Activated CD4-positive, alpha-beta T cell treated with anti-CD3 and anti-CD28 coated beads, Interleukin-2, amount 50 U/mL, for 24 hours (primary cell): Measurements from ENCODE around the gene KCNK4.
"Not testable (repeated sequence)": the region's sequence is repeated elsewhere in the genome, so short reads cannot be mapped to it uniquely, and the experiment has no call there.

Experiments
- DNase-seq, 2 donors: peaks; one replicate each; pipeline ENCODE4 v3.0.0-alpha.2; 2020; ENCODE audit warnings: low read depth in 1 of 2, low spot score in 1 of 2

Gene KCNK4

DNA sequence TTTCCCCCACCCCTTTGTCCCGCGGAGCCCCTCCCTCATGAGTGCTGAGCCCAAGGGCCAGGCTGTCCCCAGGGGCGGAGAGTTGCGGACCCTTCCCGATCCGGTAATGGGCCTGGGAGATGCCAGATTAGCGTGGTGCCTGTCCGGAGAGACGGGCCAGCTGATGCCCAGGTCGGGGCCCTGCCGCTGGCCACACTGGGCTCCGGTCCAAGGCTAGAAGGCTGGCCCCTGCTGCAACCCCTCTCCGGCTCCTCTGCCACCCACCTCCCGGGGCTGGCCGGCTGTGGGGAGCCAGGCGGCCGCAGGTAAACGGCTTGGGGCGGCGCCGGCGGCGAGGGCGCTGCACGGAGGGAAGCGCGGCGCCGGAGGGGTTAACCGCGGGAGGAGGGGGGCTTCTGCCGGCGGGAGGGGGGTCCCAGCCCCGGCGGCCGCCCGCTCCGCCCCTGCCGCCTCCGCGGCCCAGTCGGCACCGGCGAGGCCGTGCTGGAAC lies at the start of gene KCNK4:
KCNK4 (plus strand) TSS at position 41 of the 490 bp plus-strand sequence. CDS start 1,717 bp downstream, outside the sequence.
- DNase-seq: no peak

DNA sequence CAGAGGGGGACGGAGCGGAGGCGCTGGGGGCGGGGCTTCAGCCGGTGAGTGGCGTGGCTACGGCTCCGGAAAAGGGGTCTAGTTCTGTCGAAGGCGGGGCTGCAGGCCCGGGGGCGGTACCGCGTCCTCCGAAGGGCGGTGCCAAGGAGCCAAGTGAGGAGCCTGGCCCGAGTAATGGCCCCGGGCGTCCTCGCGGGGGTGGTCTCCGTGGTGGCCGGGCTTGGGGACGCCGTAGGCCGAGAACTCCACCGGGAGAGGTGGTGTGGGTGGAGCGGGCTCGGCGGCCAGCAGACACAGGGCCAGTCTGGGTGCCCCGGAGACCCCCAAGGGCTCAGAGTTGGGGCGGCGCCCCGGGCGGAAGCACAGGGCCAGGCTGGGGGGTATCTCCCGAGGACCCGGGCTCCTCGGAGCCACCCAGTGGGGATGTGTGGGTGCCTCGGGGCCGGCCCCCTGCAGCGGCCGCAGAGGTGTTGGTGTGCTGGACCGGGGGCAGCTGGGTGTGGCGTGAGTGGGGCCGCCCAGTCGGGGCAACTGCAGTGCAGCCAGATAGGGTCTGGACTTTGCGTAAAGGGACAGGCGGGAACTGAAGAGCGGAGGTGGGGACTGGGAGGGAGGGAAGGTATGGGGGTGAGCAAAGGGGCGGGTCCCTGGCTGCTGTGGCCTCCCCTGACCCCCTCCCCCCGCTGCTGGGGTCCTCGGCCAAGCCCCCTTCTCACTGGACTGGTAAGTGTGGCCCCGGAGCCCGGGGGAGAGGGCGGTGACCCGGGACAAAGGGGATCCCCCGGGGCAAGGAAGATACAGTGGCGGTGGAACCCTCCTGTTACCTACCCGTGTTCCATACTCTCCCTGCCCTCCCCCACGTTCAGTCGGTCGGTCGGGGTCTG lies 49.4 kb upstream of the KCNK4 start:
- DNase-seq: no peak

DNA sequence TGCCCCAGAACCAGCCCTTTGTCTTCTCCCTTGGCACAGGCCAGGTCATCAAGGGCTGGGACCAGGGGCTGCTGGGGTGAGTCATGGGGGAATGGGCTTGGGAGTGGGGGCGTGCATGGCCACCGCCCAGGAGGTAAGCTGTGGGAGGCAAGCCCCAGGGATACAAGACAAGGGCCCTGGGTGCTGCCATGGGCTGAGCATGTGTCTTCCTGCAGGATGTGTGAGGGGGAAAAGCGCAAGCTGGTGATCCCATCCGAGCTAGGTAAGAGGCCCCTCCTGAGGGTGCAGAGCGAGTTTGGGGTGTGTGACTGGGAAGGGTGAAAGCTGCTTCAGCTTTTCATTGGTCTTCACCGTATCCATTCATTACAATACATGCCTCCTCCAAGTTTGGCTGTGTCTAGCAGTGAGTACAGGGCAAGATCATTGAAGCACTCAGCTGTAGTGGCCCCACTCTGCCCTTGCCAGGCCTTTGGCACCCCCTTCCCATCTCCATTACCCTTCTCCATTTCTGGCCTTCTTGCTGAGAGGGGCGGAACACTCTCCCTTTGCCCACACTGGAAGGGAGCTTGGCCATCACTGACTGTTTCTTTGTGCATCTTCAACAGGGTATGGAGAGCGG lies 47.8 kb upstream of the KCNK4 start:
- DNase-seq: no peak

DNA sequence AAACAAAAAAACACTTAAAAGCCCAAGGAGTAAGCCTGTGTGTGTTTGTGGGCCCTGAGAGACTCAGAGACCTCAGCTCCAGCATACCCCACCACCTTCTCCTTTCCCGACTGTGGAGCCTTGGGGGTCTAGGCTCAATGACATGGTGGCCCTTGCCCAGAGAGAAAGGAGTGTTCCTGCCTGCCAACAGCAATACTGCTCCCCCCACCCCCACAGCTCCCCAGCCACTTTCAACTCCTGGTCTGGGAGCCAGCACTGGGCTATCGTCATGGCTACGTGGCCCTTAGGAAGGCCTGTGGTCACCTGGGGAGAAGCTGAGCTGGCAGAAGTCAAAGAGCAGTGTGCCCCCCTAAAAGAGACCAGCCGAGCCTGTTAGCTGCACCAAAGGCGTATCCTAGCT lies 47.0 kb upstream of the KCNK4 start:
- no peak for DNase-seq

DNA sequence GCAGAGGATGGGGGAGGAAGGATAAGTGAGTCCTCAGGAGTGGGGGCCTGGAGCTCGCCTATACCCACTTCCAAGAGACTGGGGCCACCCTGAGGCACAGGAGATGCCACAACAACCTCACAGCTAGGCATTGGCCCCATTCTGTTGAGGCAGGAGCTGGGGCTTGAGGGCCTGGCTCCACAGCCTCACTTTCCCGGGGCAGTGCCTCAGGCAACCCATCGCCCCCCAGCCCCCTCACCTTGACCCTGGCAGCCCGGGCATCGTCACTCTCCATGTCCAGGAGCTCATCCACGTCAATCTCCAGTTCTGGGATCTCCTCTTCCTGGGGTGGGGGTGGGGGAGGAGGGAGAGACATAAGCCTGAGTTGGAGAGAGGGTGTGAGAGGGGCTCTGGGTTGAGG lies 46.1 kb upstream of the KCNK4 start:
- no peak for DNase-seq

DNA sequence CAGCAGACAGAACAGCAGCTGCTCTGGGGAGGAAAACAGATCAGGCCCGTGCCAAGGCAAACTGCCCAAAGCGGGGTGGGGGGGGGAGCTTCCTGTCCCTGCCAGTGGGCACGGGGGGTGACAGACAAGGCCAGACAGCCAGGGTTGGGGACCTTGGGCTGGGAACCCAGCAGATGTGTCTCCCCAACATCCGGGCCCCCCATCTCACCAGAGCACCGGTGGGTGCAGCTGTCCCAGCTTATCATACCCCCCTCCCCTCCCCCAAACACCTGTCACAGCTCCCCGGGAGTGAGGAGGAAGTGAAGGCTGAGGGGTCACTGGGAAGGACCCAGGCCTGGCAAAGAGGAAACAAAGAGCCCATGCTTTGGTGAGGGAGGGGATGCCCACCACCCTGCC lies 45.7 kb upstream of the KCNK4 start:
- DNase-seq: no peak

DNA sequence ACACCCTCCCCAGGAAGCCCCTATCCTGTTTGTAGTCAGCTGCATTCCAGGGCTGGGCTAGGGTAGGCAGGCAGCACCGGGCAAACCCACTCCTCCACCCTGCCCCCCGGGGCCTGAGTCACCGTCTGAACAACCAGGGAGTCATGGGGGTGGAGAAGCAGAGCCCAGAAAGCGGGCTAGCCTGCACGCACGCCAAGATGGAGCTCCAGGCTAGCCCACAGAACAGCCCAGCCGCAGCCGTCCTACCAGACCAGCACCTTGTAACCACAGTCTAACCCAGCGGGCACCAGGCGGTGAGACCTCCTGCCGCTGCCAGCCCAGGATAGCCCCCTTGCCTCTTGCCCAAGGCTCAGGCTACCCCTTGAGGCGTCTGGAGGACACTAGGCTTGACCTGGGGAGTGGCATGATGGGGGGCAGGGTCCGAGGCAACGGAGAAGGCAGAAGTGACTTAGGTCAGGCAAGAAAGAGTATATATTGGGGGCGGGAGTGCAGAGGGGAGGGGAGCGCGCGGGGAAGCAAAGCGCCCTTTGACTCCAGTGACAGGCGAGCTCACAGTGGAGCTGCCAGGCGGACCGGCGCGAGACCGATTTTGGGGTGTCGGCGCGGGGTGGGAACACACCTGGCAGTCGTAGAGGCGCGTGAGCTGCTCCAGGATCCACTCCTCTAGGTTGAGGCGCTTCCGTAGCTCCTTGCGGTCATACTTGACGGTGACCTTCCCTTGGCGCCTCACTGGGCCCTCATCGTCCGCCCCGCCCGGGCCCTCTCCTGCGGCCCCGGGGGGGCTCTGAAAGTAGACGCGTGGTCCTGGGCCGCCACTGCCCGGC lies 45.1 kb upstream of the KCNK4 start:
- peak; percentile 58 to 76 for DNase-seq

DNA sequence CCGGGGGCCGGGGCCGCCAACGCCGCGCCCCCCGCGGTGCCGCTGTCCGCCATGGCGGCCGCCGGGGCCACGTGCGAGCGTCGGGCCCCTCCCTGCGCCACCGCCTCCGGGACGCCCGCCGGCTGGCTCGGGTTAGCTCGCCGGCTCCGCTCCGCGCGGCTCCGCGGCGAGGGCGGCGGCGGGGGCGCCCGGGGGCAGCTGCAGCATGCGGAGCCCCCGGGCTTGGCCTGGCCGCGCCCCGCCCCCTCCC lies 44.6 kb upstream of the KCNK4 start:
- DNase-seq: not testable (repeated sequence)

DNA sequence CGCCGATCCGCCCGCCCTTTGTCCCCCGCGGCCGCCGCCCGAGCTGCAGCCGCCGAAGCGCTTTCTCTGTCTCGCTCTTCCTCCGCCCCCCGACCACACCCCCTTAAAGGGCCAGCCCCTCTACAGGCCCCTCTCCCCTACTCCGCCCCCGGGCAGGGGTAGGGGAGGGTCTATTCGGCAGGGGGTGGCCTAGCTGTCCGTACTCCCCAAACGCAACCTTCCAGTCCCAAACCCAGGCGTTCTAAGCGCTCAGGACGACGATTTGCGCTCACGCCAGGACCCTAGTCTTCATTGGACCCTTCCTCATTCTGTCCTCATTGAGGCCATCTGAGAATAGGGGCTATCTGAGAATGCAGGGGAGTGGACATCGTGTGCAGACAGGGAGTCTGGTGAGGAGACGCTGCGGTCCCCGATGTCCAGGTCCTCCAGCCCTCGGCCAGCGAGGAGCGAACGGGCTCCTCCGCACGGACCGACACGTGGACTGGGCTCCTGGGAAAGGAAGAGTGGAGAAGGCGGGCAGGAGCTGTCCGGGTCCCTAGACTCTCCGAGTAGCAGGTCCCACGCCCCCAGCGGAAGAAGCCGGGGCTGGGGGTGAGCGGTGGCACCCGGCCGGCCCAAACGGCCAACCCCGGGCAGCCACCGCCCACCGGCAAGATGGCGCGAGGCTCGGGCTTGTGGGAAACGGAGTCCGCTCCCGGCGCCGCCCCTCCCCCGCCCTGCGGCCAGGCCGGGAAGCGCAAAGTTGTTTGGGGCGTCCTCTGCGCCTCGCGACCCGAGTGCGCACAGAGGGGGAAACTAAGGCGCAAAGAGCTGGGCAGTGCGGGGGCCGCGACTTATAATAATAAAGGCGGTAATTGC lies 44.0 kb upstream of the KCNK4 start, which contains the start of gene PPP1R14B:
PPP1R14B (minus strand) TSS at position 73 of the 858 bp plus-strand sequence. CDS start 270 bp downstream, outside the sequence.
- peak; percentile 59 to 71 for DNase-seq

DNA sequence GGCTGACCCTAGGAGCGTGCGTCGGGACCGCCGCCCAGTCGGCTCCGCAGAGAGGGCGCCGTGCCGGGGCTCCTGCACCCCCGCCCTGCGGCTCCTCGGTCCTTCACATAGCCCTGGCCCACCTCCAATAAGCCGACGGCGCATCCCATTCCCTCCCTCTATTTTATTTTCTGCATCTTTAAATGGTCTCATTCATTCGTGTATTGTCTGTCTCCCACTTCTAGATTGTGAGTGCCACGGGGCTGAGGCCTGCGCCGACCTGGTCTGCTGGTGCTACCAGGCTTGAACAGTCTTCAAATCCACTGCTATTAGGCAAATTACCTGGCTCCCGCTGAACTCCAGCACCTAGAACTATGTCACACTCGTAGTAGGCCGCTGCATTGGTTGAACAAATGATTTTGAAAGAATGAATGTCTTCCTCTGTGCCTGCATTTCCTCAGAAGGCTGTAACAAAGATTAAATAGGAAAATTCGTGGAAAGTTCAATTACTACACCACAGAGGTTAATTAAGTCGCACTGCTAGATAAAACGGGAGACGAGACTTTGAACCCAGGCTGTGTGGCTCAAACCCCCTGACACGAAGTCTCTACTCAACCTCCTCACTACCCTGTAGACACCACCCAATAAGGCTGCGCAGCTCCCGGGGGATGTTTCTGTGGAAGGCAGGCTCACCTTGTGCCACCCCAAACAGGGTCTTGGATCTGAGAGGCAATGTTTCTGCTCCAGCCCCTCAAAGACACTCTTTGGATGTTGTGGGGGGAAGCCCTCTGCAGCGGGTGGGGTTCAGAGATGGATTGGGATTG lies 43.2 kb upstream of the KCNK4 start:
- DNase-seq: no peak

DNA sequence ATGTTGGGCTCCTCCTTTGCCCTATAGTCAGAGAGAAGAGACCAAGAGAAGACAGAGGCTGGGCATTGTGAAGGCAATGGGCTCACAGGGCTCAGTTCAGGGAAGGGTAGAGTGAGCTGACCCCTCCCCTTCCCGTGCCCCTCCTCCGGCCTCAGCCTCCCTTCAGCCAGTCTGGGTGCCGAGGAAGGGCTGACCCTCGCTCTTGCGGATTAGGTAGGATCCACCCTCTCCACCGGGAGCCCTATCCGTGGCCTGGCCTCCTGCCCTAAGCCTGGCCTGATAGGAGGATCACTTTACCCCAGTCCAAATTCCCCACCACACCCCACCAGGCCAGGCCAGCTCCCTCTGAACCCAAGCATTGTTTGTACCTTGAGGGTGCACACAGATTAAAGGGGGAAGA lies 42.5 kb upstream of the KCNK4 start:
- no peak for DNase-seq

DNA sequence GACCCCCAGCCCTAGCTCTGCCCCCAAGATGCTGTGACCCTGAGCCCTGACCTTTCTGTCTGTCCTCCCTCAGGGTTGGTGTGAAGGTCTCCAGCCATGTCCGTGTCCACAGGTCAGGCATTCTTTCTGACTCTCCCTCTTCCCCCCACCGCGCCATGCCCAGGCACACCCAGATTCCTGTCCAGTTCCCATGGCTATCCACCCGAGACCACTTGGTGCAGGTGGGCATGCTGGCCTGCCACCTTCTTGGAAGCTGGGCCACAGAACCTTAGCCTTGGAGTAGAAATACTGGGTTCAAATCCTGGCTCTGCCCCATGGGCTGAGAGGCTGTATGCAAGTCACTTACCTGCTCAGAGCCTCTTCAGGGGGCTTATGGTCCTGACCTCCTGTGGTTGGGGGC lies 42.1 kb upstream of the KCNK4 start:
- DNase-seq: no peak

DNA sequence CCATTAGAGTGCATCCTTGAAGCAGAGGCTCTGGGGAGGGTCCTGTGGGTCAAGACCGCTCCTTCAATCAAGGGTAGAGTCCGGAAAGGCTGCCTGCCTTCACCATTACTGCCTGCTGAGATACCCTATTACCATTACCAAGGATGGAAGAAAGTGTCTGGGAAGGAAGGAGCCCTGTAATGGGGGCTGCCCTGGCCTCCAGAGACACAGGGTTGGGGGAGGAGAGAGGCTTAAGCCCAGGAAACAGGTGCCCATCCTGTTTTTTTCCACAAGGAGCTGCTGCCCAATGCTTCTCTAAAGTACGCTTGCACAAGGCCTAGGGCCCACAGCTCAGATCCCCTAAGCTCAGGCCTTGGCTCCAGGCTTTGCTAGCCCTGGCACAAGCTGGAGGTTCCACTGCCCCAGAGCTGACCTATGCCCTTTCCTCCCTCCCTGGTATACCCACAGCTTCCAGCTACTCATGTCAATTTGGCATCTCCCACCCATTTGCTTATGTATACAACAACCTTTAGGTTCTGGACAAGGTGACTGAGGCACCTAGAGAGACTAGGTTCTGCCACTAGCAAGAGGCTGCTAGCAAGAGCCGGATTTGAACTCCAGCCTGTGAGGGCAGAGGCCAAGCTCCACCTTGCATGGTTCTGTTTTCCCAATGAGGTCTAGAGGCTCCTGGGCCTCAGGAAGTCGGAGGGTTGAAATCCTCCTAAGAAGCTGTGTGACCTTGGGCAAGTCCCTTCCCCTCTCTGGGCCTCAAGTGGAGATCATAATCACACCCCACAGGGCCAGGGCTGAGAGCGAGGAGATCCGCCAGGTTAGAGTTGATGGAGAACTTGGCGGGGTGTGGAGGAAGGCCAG lies 41.3 kb upstream of the KCNK4 start:
- no peak for DNase-seq

DNA sequence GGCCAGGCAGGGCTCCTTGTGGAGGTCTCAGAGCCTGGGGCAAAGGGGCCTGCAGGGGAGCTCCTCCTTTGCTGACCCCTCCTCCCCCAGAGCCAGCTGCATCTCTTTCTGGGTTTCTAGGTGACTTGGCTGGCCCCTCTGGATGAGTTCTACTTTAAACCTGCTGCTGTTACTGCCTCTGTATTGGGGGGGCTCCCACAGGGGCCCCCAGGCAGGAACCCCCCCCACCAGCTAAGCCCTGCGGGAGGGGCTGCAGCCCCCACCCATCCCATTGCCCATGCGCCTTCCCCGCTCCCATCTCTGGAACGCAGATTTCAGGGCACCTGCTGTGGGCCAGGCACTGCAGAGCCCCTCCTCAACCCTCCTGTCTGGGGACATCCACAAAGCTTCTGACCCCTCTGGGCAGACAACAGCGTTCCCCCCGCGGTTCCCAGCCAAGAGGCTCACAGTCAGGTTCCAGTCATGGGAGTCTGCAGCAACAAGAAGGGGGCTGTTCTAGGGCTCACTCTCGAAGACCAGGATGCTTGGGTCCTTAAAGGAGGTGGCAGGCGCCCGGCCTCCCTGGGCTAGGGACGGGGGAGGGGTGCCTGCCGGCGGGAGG lies 40.6 kb upstream of the KCNK4 start:
- DNase-seq: no peak

DNA sequence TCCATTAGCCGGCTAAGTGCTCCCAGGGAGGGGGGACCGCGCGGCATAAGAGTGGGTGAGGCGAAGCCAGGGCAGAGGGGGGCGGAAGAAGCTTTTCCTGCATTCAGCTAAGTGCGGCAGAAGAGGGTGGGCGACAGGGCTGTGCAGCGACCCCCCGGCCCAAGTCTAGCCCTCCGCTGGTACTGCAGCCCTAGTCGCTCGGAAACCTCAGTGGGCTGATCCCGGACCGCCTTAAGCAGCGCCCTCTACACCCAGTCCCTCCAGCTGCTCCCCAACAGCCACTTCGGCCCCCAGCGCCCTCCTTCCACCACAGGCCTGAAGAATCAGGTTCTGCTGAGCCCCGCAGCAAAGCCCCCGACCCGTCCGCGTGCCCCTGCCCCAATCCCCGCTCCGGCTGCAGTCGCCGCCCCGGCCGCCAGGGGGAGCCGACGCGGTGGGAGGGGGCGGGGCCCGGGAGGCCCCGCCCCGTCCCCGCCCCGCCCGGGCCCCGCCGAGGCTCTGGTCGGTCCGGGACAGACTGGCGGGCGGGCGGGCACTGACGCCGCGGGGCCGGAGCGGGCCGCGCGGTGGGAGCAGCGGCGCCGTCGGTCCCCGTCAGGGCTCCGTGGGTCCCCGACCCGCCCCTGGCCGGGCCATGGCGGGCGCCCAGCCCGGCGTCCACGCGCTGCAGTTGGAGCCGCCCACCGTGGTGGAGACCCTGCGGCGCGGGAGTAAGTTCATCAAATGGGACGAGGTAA lies 39.9 kb upstream of the KCNK4 start, which contains the start of gene PLCB3:
PLCB3 (plus strand) TSS at position 515 of the 737 bp plus-strand sequence; CDS start at position 635, 120 bp downstream.
- peak; percentile 39 to 50 for DNase-seq

DNA sequence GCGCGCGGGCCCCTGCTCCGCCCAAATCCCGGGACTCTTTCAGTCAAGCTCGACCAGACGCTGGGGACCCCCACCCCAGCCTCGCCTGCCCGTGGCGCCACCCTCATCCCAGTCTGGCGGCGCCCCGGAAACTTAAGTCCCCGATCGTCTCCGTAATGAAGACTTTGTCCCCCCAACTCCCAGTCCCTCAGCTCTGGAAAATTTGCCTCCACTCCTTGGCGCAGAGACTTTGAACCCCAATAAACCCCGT lies 39.4 kb upstream of the KCNK4 start:
- no peak for DNase-seq

DNA sequence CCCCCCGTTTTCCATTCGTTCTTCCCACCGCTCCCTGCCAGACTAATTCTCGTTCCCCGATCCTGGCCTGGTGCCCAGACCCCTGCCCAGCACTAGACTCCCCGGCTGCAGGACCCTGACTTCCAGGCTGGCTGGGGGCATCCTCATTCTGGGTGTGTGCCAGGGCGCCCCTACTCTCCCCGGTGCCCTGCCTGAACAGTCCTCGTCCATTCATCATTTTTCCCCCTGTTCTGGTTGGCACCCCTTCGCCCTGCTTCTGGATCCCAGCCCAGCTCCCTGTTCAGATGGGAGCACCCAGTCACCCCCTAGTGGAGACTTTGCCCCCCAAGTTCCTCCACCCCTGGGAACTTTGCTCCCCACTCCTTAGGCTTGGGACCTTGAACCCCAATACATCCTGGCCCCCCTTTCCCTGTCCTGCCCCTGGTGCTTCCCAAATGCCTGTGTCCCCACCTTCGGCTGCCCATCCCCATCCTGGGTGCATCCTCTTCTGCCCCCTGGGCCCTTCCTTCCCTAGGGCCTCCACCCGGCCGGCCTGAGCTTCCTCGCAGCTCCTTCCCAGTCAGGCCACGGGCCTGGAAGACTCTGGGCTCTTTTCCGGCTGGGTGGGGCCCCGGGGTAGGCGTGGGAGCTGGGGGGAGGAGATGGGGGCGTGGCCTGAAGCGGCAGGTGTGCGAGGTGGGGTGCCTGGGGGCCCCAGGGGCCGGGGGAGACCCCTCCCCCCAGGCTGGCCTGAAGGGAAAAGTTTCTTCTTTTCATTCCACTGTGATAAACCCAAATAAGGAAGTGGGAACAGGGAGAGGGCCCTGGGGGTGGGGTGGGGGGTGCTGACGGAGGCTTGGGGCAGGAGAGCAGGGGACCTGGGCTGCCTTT lies 38.9 kb upstream of the KCNK4 start:
- no peak for DNase-seq
